Astrocyte (in vitro differentiated cells and primary cell): ENCODE measurements around the gene ERVH48-1.
"Not testable (repeated sequence)": the region's sequence is repeated elsewhere in the genome, so short reads cannot be mapped to it uniquely, and the experiment has no call there.

Source experiments
- CTCF ChIP-seq: IDR thresholded peaks from 2 replicates; pipeline ENCODE4 v1.5.1; 2011; ENCODE audit warnings: low read depth, mild to moderate bottlenecking, inconsistent platforms, low read length, moderate library complexity; ENCODE audit not compliant: insufficient read depth
- EZH2 ChIP-seq: IDR thresholded peaks from 2 replicates; pipeline ENCODE4 v1.6.1; 2012; ENCODE audit warnings: mild to moderate bottlenecking, low read length, inconsistent platforms; ENCODE audit not compliant: insufficient read depth

GRCh38 chr21:42875811-42876210, 49.6 kb downstream of the ERVH48-1 start:
- not testable (repeated sequence) for TF ChIP-seq CTCF, EZH2
